H1 (cell line): ENCODE results near the gene STEAP4. TPM values are rescaled to one million over a fixed set of nuclear protein-coding genes. Genes with fewer than 3 reads are reported as not detected.

Source experiments
- CHD2 ChIP-seq: IDR thresholded peaks from 2 replicates; pipeline ENCODE4 v1.6.1; 2012; ENCODE audit warnings: low read length, improper control_type of control experiment
- JUND ChIP-seq: IDR thresholded peaks from 2 replicates; pipeline ENCODE4 v1.6.1; 2011; ENCODE audit warnings: mild to moderate bottlenecking, improper control_type of control experiment, low read length
- polyA plus RNA-seq, 7 experiments: library from polyadenylated mRNA; depleted of rRNA in 3 of 7; stranded (reverse) in 5 of 7; unstranded in 2 of 7; fragments of >200 nt in 5 of 7; fragments of 200-250 nt in 2 of 7; gene quantifications; 1 replicate in 5 of 7; 2 replicates in 1 of 7; 4 replicates in 1 of 7; pipeline versions ENCODE4 v1.2.1 to v1.2.3, GENCODE V29; 2011 to 2013; ENCODE audit warnings: missing spikeins in 2 of 7, mixed read lengths in 2 of 7
- total RNA-seq: library from RNA; stranded (reverse); fragmentation: NEBNext Ultra II Directional; extraction: Animal tissue kit (Norgen Biotek cat#: 25700); gene quantifications from 2 replicates; pipeline ENCODE4 v1.2.1, GENCODE V29; 2021

The STEAP4 gene
- total and polyA plus RNA-seq, 2 of the 8 experiments (the other 6 are each of a cell fraction or from before 2014, with no cell fraction given) = under 0.01 TPM; not detected in 1

- TF ChIP-seq JUND (no peak), CHD2 (no peak)
Measured at GRCh38 chr7:88224601-88225275, 82.0 kb downstream of the STEAP4 start (continued).
